ENCODE data around the gene NMT1.
A peak's percentile ranks its signal among the peaks of the same experiment; 100 is the strongest.

Gene NMT1

GRCh38 chr17:45060797-45061605, at the start of gene NMT1:
TSS of gene NMT1 (plus strand) at chr17:45061317. CDS start at chr17:45061330, 13 bp downstream.
- DNase-seq (ENCODE audit: low read depth in 2 of 2), result peak; percentile 99

GRCh38 chr17:45011767-45012166, 49.4 kb upstream of the NMT1 start:
- no peak for DNase-seq (ENCODE audit: low read depth in 2 of 2)

- DNase-seq (ENCODE audit: low read depth in 2 of 2), result no peak
Measured at GRCh38 chr17:45013021-45013997, 47.8 kb upstream of the NMT1 start.

- no peak for DNase-seq (ENCODE audit: low read depth in 2 of 2)
Measured at GRCh38 chr17:45016237-45016636, 44.9 kb upstream of the NMT1 start.

- DNase-seq (ENCODE audit: low read depth in 2 of 2), result no peak
Measured at GRCh38 chr17:45016823-45017222, 44.3 kb upstream of the NMT1 start.

- no peak for DNase-seq (ENCODE audit: low read depth in 2 of 2)
Measured at GRCh38 chr17:45018514-45018847, 42.6 kb upstream of the NMT1 start.

GRCh38 chr17:45018848-45019711, 42.0 kb upstream of the NMT1 start:
- peak in 1 of 2 experiments; percentile 23 for DNase-seq (ENCODE audit: low read depth in 2 of 2)

- peak; percentile 16 to 17 for DNase-seq (ENCODE audit: low read depth in 2 of 2)
Measured at GRCh38 chr17:45020354-45021138, 40.6 kb upstream of the NMT1 start.

GRCh38 chr17:45021607-45022287, 39.4 kb upstream of the NMT1 start:
- DNase-seq (ENCODE audit: low read depth in 2 of 2), result peak; percentile 13 to 24

GRCh38 chr17:45022288-45022648, 38.8 kb upstream of the NMT1 start:
- DNase-seq (ENCODE audit: low read depth in 2 of 2), result no peak

- no peak for DNase-seq (ENCODE audit: low read depth in 2 of 2)
Measured at GRCh38 chr17:45022655-45023339, 38.3 kb upstream of the NMT1 start.

- DNase-seq (ENCODE audit: low read depth in 2 of 2), result no peak
Measured at GRCh38 chr17:45029096-45029495, 32.0 kb upstream of the NMT1 start.

- no peak for DNase-seq (ENCODE audit: low read depth in 2 of 2)
Measured at GRCh38 chr17:45029758-45030423, 31.2 kb upstream of the NMT1 start.

- DNase-seq (ENCODE audit: low read depth in 2 of 2), result no peak
Measured at GRCh38 chr17:45030733-45031132, 30.4 kb upstream of the NMT1 start.

GRCh38 chr17:45031231-45032173, 29.6 kb upstream of the NMT1 start:
- no peak for DNase-seq (ENCODE audit: low read depth in 2 of 2)

GRCh38 chr17:45032174-45032541, 29.0 kb upstream of the NMT1 start:
- no peak for DNase-seq (ENCODE audit: low read depth in 2 of 2)

GRCh38 chr17:45034599-45034998, 26.5 kb upstream of the NMT1 start:
- DNase-seq (ENCODE audit: low read depth in 2 of 2), result no peak

- no peak for DNase-seq (ENCODE audit: low read depth in 2 of 2)
Measured at GRCh38 chr17:45035848-45036247, 25.3 kb upstream of the NMT1 start.
